Spinal cord (tissue), 10 donors: ENCODE measurements around the gene PLAGL1. TPM values are rescaled to one million over a fixed set of nuclear protein-coding genes. Genes with fewer than 3 reads are reported as not detected.
"Not testable (repeated sequence)": the region's sequence is repeated elsewhere in the genome, so short reads cannot be mapped to it uniquely, and the experiment has no call there.

Experiments used
- DNase-seq, 6 donors: peaks; one replicate each; pipeline versions ENCODE4 v3.0.0 to v3.0.0-alpha.2; 2013 to 2015; ENCODE audit warnings: low spot score in 6 of 6, low read depth in 4 of 6
- H3K27ac ChIP-seq: one replicate; pipeline ENCODE4 v1.5.1; 2013; ENCODE audit warnings: low read depth, low read length, control low read depth
- H3K27me3 ChIP-seq: one replicate; pipeline ENCODE4 v1.6.1; 2013; ENCODE audit warnings: low read length; ENCODE audit not compliant: control insufficient read depth, insufficient read depth
- H3K36me3 ChIP-seq: one replicate; pipeline ENCODE4 v1.6.1; 2013; ENCODE audit warnings: low read length; ENCODE audit not compliant: control insufficient read depth, insufficient read depth
- H3K4me1 ChIP-seq: one replicate; pipeline ENCODE4 v1.6.1; 2013; ENCODE audit warnings: low read length; ENCODE audit not compliant: control insufficient read depth, insufficient read depth
- H3K4me3 ChIP-seq: one replicate; pipeline ENCODE4 v1.5.1; 2013; ENCODE audit warnings: low read depth, low read length, control low read depth
- H3K9me3 ChIP-seq: one replicate; pipeline ENCODE4 v1.6.1; 2013; ENCODE audit warnings: low read length; ENCODE audit not compliant: control insufficient read depth, insufficient read depth
- WGBS: methylation state at CpG from one replicate; pipeline ENCODE4 v1.1.5; 2013; ENCODE audit warnings: missing lambda C conversion rate; ENCODE audit not compliant: insufficient coverage; 5-methylcytosine and 5-hydroxymethylcytosine counted together
- long read RNA-seq, 4 donors: transcript quantifications; one replicate each; lab custom pipeline, GENCODE V29; 2026
- polyA plus RNA-seq, 2 donors: library from polyadenylated mRNA; unstranded; fragments of 120-200 nt; gene quantifications; one replicate each; pipeline ENCODE4 v1.2.1, GENCODE V29; 2013; ENCODE audit not compliant: insufficient read length in 2 of 2
- total RNA-seq, 2 donors: library from RNA; depleted of rRNA in 1 of 2; stranded (reverse); fragments of 120-200 nt in 1 of 2; fragments of >200 nt in 1 of 2; gene quantifications; one replicate each; pipeline versions ENCODE4 v1.2.3 to v1.2.4, GENCODE V29; 2013 to 2014
- donor health status: healthy.

The PLAGL1 gene, protein sequence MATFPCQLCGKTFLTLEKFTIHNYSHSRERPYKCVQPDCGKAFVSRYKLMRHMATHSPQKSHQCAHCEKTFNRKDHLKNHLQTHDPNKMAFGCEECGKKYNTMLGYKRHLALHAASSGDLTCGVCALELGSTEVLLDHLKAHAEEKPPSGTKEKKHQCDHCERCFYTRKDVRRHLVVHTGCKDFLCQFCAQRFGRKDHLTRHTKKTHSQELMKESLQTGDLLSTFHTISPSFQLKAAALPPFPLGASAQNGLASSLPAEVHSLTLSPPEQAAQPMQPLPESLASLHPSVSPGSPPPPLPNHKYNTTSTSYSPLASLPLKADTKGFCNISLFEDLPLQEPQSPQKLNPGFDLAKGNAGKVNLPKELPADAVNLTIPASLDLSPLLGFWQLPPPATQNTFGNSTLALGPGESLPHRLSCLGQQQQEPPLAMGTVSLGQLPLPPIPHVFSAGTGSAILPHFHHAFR
- total RNA-seq (10 to 100 TPM; 20.4 to 22.7 TPM), polyA plus RNA-seq (10 to 100 TPM; 23.4 to 28.0 TPM)
- long read RNA-seq, donor 1, partial matches to known transcripts = 0 of 2 reads
- long read RNA-seq, donor 1, other reads (novel, unspliced or antisense) = 0 of 2 reads
- long read RNA-seq, donor 2, partial matches to known transcripts = 0 of 1 reads
- long read RNA-seq, donor 2, other reads (novel, unspliced or antisense) = 0 of 1 reads
- long read RNA-seq, donor 3 = 0 reads
- long read RNA-seq, donor 4, partial matches to known transcripts = 20 of 26 reads
- long read RNA-seq, donor 4, other reads (novel, unspliced or antisense) = 0 of 26 reads

DNA sequence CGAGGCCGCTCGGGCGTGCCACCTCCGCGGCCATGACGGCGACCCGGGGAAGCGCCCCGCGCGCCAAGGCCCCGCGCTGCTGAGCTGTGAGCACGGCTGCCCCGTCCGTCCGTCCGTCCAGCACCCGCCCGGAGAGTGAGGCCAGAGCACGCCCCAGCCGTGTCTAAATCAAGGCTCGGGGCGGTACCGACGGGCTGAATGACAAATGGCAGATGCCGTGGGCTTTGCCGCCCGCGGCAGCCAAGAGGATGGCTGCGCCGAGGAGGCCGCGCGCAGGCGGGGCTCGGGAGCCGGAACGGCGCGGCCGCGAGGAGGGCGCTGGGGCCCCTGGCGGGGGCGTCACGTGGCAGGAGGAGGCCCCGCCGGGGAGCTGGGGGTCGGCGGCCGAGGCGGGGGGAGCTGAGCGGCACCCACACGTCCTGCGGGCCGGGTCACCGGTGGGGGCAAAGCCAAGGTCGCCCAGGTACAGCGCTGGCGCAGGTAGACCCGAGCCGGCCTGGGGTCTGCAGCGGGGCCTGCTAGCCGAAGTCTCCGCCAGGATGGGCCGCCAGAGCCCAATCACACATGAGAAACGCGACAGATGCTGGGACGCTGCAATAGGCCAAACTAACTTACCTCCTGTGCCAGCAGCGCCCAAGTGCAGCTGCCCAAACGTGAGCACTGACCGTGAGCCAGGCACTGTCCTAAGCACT lies at the start of gene PLAGL1:
Gene PLAGL1, minus strand, starts transcription at position 140 of the 692 bp plus-strand sequence. CDS start 60,123 bp downstream, outside the sequence.
- Histone ChIP-seq H3K4me1 (no peaks in the 10 kb centered on the region), H3K9me3 (no peaks in the 10 kb centered on the region), H3K27ac (no peak within 1 kb of the TSS), H3K4me3 (peak within 1 kb of the TSS; percentile 43), H3K27me3 (no peaks in the 10 kb centered on the region), H3K36me3 (no peaks in the 10 kb centered on the region)
- WGBS = 36% methylated on average over 73 of the region's 75 CpGs
- DNase-seq = peak in 2 of 6 donors; percentile 73 to 74

DNA sequence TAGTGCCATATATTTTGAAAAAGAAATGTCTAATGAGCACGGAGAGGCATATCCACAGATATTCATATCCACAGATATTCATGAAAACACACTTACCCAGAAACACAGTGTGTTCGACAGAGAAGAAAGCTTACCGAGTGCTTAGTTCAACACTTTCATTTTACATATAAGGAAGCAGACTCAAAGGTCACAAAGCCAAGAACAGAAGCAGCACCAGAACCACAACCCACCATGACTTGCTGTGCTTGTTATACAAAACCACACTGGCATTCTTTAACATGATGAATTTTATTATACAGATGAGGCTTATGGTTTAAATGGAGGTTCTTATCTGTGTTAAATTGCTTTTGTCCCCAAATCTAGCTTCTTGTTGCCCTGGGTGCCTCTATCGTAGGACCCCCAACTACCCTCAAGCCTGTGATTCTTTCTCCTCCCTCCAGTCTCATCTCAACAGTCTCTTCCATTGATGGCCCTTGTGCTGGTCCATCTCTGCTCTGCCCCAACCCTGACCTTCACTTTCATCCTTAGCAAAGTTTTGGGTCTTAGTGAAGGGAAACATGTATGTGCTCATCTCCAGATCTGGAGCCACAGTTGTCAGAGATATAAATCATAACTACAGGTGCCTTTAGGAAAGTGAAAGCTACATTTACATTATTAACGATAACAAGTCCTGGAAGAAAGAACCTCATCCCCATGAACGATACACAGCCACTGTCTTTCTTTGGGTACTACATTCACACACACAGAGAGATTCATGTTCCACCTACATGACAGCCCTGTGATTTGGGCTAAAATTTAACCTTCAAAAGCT lies 47.3 kb upstream of the PLAGL1 start:
- no peak overlapping the region for H3K4me3 ChIP-seq
- H3K4me1 ChIP-seq = no peaks in the 10 kb centered on the region
- H3K36me3 ChIP-seq = no peaks in the 10 kb centered on the region
- 93% methylated on average over 5 of the region's 6 CpGs for WGBS
- no peaks in the 10 kb centered on the region for H3K9me3 ChIP-seq
- H3K27me3 ChIP-seq = no peaks in the 10 kb centered on the region
- no peak for DNase-seq
- no peak overlapping the region for H3K27ac ChIP-seq

DNA sequence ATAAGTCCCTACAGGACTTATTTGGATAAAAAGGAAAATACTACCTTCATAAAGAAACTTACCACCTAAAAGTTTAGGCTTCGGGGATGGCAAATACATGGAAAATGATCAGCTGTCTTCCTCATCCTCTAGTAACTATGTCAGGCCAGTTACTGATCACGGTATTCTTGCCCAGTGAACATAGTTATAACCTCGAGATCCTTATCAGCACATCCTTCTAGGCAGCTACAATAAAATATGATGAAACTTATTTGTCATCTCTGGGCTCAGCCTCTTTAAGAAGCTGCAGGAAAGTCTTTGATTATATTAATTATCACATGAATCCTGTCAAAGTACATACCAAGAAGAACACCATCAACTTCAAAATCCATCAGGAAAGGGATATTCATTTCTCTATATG lies 45.5 kb upstream of the PLAGL1 start:
- H3K9me3 ChIP-seq = no peaks in the 10 kb centered on the region
- 100% methylated on average over 1 of the region's 3 CpGs for WGBS
- no peak overlapping the region for H3K4me3 ChIP-seq
- H3K27me3 ChIP-seq = no peaks in the 10 kb centered on the region
- no peaks in the 10 kb centered on the region for H3K4me1 ChIP-seq
- no peak for DNase-seq
- H3K27ac ChIP-seq = no peak overlapping the region
- H3K36me3 ChIP-seq = no peaks in the 10 kb centered on the region

DNA sequence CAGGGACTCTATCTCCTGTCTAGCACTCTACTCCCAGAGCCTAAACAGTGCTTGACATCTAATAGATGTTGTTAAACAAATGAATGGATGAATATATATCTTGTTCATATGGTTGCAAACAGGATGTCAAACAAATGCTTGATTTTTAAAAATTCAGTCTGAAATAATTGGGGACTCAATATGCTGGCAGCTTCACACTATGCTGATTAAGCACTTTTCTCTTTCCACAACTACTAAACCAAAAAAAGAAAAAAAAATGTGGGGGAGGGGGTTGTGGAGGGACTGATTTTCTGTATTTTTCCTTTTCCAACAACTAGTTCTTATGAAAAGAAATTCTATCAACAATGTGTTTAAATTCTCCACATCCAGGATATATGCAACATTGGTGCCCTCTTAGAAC lies 44.4 kb upstream of the PLAGL1 start:
- H3K27me3 ChIP-seq = no peaks in the 10 kb centered on the region
- H3K27ac ChIP-seq = no peak overlapping the region
- H3K4me1 ChIP-seq = no peaks in the 10 kb centered on the region
- H3K4me3 ChIP-seq = no peak overlapping the region
- no peaks in the 10 kb centered on the region for H3K9me3 ChIP-seq
- H3K36me3 ChIP-seq = no peaks in the 10 kb centered on the region
- no peak for DNase-seq

DNA sequence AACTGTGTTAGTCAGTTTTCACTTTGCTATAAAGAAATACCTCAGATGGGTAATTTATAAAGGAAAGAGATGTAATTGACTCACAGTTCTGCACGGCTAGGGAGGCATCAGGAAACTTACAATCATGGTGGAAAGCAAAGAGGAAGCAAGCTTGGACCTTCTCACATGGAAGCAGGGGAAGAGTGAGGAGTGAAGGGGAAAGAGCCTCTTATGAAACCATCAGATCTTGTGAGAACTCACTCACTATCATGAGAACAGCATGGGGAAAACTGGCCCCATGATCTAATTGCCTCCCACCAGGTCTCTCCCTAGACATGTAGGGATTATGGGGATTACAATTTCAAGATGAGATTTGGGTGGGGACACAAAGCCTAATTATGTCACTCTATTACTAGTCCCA lies 41.3 kb upstream of the PLAGL1 start:
- no peaks in the 10 kb centered on the region for H3K36me3 ChIP-seq

DNA sequence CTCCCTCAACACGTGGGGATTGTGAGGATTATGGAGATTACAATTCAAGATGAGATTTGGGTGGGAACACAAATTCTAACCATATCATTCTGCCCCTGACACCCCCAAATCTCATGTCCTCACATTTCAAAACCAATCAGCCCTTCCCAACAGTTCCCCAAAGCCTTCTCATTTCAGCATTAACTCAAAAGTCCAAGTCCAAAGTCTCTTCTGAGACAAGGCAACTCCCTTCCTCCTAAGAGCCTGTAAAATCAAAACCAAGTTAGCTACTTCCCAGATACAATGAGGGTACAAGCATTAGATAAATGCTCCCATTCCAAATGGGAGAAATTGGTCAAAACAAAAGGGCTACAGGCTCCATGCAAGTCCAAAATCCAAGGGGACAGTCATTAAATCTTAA lies 39.6 kb upstream of the PLAGL1 start:
- H3K9me3 ChIP-seq = no peaks in the 10 kb centered on the region
- H3K36me3 ChIP-seq = no peaks in the 10 kb centered on the region
- H3K27me3 ChIP-seq = no peaks in the 10 kb centered on the region
- DNase-seq = no peak
- no peak overlapping the region for H3K4me3 ChIP-seq
- no CpG with 5 or more reads among the region's 1 CpG for WGBS
- no peaks in the 10 kb centered on the region for H3K4me1 ChIP-seq
- no peak overlapping the region for H3K27ac ChIP-seq

More for the DNA sequence above, 41.3 kb upstream of the PLAGL1 start:
- no peak overlapping the region for H3K4me3 ChIP-seq
- H3K27me3 ChIP-seq = no peaks in the 10 kb centered on the region
- H3K9me3 ChIP-seq = no peaks in the 10 kb centered on the region
- H3K27ac ChIP-seq = no peak overlapping the region
- no peaks in the 10 kb centered on the region for H3K4me1 ChIP-seq
- WGBS = 60% methylated on average over 1 of the region's 1 CpG
- no peak for DNase-seq

DNA sequence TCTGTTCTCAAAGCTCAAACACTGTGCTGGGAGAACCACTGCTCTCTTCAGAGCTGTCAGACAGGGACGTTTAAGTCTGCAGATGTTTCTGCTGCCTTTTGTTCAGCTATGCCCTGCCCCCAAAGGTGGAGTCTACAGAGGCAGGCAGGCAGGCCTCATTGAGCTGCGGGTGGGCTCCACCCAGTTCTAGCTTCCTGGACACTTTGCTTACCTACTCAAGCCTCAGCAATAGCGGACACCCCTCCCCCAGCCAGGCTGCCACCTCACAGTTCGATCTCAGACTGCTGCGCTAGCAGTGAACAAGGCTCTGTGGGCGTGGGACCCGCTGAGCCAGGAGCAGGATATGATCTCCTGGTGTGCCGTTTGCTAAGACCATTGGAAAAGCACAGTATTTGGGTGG lies 38.6 kb upstream of the PLAGL1 start:
- H3K9me3 ChIP-seq, H3K4me1 ChIP-seq, H3K27ac ChIP-seq, H3K4me3 ChIP-seq, H3K27me3 ChIP-seq, H3K36me3 ChIP-seq, DNase-seq: not testable (repeated sequence)
- WGBS = 79% methylated on average over 8 of the region's 8 CpGs

DNA sequence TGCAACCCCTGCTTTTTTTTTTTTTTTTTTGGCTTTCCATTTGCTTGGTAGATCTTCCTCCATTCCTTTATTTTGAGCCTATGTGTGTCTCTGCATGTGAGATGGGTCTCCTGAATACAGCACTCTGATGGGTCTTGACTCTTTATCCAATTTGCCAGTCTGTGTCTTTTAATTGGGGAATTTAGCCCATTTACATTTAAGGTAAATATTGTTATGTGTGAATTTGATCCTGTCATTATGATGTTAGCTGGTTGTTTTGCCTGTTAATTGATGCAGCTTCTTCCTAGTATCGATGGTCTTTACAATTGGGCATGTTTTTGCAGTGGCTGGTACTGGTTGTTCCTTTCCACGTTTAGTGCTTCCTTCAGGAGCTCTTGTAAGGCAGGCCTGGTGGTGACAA lies 36.9 kb upstream of the PLAGL1 start:
- WGBS = no CpG with 5 or more reads among the region's 2 CpGs
- DNase-seq = not testable (repeated sequence)

DNA sequence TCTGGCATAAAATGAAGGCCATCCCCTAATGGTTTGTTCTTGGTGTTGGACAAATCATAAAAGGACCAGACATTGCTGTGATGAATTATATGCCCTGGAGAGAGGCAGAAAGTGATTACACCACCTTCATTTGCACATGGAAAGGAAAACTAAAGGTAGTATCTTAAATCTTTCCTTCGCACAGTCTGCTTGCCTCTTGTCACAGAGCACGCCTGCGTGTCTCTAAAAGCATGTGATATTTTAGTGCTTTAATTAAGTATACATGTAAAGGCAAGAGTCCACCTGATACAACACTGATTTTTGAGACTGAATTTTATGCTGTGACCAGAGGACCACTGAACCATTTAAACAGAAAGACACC lies 28.8 kb upstream of the PLAGL1 start:
- H3K36me3 ChIP-seq = no peaks in the 10 kb centered on the region
- no peaks in the 10 kb centered on the region for H3K27me3 ChIP-seq
- DNase-seq = no peak
- no CpG with 5 or more reads among the region's 3 CpGs for WGBS
- no peaks in the 10 kb centered on the region for H3K9me3 ChIP-seq
- no peaks in the 10 kb centered on the region for H3K4me1 ChIP-seq
- H3K4me3 ChIP-seq = no peak overlapping the region
- H3K27ac ChIP-seq = no peak overlapping the region

More for the DNA sequence above, 36.9 kb upstream of the PLAGL1 start:
- H3K36me3 ChIP-seq, H3K27ac ChIP-seq, H3K4me3 ChIP-seq, H3K27me3 ChIP-seq, H3K9me3 ChIP-seq, H3K4me1 ChIP-seq: not testable (repeated sequence)
